Amniotic stem cell (primary cell): Measurements from ENCODE around the gene GPR152.
"Not testable (repeated sequence)": the region's sequence is repeated elsewhere in the genome, so short reads cannot be mapped to it uniquely, and the experiment has no call there.

Experiments
- DNase-seq: peaks from one replicate; lab custom pipeline; 2025; lab: John Stamatoyannopoulos, UW

The GPR152 gene

DNA sequence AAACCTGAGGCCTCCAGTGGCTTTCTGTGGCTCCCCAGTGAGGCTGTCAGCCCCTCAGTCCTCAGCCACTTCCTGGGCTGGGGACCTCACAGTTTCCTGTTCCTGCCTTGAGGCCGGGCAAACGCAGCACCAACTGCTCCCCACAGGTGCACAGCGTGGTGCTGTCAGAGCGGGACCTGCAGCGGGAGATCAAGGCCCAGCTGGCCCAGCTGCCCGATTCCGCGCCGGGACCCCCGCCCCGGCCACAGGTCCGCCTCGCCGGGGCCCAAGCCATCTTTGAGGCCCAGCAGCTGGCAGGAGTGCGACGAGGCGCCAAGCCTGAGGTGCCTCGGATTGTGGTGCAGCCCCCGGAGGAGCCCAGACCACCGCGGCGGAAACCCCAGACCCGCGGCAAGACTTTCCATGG, 43.3 kb downstream of the GPR152 start:
- DNase-seq: no peak

DNA sequence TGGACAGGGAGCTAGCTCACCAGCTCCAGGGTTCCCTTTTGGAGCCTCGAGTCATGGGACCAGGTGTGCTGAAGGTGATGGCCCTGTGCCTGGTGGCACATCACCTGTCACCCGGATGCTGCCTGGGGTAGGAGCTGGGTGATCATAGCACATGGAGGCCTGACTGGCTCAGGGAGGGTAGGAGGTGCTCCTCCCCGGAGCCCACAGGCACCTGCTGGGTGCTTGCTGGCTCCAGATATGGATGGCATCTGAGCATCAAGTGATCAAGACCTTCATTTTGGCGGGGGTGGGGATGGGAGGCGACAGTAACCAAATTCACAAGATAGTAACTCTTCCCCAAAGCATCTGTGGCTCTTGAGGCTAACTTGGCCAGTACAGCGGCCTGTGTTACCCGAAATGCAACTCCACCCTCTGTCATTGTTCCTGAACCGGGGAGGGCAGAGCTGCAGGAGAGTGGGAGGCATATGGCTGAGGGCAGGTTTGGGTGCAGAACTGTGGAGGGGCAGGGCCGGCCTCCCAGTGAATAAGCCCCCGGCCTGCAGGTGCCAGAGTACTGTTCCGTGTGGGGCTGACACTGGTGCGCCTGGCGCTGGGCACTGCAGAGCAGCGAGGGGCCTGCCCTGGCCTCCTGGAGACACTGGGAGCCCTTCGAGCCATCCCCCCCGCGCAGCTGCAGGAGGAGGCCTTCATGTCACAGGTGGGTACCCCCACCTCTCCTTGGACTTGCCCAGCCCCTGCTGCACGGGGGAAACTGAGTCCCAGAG, 43.9 kb downstream of the GPR152 start:
- no peak for DNase-seq

DNA sequence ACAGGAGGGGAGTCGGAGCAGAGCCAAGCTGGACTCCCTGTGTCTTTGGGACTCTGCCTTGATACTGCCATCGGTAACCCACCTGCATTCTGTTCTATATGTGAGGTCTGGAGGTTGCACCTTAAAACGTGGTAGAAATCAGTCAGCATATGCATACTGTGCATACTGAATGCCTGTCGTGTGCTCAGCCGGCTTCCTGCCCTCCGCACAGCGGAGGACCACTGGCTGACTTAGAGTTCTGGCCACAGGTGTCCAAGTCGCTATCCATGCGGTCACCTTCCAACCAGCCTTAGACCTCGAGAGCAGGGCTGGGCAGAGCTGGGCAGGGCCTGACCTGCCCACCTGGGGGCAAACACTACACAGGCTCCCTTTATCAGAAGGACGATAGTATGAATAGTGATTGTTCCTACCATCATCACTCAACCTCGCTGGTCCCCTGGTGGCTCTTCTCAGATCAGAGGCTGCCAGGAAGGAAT, 44.8 kb downstream of the GPR152 start:
- no peak for DNase-seq

DNA sequence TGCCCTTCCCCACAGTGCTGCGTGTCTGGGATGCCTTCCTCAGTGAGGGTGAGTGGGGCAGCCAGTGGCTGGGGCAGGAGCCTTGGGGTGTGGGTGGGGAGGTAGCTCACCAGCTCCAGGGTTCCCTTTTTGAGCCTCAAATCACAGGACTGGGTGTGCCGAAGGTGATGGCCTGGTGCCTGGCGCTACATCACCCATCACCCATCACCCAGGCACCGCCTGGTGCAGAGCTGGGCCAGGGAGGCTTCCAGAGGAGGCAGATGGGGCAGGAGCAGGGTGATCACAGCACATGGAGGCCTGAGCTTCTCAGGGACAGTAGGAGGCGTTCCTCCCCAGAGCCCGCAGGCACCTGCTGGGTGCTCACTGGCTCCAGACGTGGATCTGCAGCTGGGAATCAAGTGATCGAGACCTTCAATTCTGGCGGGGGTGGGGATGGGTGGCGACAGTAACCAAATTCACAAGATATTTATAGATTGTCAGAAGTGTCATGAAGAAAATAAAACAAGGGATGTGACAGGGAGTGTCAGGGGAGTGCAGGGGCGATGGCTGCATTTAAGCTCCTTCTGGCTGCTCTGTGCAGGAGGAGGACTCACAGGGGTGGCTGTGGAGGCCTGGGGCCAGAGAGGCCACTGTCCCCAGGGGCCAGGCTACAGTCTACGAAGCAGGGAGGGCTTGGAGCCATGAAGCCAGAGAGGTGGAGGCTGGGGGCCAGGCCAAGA, 45.4 kb downstream of the GPR152 start:
- DNase-seq: no peak

DNA sequence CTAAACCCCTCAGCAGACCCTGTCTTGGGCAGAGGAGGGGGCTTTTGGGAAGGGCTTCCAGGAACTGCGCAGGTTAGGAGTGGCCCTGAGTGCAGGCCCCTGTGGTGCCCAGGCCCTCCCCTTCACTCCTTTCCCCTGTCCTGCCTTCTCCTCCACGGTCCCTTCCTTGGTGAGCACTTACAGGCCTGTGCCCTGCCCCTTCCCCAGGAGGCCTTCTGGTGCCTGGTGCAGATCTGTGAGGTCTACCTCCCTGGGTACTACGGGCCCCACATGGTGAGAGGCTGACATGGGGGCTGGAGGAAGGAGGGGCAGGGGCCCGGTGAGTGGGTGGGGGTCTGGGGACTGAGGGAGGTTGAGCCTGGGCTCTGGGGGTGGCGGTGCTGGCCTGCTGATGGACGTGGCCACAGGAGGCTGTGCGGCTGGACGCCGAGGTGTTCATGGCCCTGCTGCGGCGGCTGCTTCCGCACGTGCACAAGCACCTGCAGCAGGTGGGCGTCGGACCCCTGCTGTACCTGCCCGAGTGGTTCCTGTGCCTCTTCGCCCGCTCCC, 46.0 kb downstream of the GPR152 start:
- DNase-seq: no peak

DNA sequence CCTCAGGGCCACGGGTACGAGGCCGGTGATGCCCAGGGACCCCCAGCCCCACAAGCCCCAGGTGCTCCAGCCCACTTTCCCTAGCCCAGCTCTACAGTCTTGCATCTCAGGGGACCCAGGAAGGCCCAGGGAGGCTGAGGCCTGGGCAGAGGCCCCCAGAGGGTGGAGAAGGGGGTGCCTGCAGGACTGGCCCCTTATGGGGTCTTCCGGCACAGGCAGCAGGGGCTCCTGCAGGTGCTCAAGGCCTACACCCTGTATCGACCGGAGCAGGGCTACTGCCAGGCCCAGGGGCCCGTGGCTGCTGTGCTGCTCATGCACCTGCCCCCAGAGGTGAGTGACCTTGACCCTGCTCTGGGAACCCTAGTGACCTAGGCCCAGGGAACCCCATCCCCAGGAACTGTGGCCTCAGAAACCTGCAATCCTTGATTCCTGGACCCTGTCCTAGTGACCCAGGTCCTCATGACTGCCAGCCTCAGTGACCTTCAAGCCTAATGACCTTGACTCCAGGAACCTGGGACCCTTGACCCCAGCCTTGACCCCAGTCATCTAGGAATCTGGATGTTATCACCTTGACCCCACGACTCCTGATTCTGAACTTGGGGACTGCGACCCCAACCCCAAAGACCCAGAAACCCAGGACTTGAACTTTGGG, 46.7 kb downstream of the GPR152 start:
- DNase-seq: no peak

DNA sequence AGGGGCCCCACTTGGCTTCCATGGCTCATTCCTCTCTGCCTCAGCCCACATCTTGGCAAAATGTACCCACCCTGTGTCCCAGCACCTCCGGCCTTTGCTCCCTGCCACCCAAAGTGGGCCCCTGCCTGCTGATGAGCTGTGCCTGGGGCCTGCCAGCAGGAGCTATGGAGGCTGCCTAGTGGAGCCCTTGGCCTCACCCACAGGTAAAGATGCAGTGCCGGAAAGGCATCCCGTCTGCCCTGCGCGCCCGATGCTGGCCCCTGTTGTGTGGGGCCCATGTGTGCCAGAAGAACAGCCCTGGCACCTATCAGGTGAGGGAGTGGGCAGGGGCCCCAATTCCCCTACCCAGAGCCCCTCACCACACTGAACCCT, 47.3 kb downstream of the GPR152 start:
- DNase-seq: no peak

DNA sequence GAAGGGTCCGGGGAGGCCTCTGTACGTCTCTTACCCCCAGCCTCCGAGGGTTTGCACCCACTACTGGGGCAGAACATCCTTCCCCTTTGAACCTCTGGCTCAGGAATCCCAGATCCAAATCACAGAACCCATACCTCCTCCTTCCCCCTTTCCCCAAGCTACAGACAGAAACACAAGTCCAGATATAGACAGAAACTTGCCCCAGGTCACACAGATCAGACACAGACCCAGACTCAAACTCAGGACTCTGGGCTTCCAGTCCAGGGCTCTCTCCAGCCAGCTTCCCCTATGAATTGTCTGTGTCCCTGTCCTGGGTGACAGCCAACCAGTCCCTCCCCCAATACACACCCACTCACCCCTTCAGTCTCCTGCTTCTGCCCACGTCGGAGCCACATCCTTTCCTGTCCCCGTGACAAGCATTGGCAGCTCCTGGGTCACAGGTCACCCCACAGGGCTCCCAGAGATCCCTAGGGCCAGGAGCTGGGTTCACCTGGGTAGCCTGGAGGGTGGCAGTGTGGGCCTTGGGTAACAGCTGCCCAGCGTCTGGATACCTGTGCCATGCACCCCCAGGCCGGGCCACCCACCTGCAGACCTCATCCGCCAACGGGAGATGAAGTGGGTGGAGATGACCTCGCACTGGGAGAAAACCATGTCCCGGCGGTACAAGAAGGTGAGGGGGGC, 47.9 kb downstream of the GPR152 start:
- no peak for DNase-seq

DNA sequence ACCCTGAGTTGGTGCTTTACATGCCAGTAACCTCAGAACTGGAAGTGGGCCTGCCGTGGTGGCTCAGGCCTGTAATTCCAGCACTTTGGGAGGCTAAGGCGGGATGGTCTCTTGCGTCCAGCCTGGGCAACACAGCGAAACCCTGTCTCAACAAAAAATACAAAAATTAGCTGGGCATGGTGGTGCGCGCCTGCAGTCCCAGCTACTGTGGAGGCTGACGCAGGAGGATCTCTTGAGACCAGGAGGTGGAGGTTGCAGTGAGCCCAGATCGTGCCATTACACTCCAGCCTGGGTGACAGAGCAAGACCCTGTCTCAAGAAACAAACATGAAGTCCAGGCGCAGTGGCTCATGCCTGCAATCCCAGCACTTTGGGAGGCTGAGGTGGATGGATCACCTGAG, 49.4 kb downstream of the GPR152 start:
- not testable (repeated sequence) for DNase-seq

DNA sequence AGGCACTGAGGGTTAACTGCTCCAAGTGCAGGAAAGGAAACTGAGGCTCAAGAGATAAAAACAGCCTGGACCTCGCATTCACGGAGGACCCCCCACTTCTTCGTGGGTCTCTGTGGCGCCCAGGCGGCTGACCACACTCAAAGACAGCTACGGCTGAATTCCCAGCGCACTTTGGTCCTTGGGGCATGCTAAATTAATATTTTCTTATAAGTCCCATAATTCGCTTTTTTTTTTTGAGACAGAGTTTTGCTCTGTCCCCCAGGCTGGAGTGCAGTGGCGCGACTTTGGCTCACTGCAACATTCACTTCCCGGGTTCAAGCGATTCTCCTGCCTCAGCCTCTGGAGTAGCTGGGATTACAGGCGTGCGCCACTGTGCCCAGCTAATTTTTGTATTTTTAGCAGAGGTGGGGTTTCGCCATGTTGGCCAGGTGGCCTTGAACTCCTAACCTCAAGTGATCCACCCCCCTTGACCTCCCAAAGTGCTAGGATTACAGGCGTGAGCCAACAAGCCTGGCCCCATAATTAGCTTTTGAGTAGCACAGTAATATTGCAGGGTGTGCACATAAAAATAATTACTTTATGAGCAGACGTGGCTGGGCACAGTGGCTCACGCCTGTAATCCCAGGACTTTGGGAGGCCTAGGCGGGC, 50.2 kb downstream of the GPR152 start:
- DNase-seq: not testable (repeated sequence)

DNA sequence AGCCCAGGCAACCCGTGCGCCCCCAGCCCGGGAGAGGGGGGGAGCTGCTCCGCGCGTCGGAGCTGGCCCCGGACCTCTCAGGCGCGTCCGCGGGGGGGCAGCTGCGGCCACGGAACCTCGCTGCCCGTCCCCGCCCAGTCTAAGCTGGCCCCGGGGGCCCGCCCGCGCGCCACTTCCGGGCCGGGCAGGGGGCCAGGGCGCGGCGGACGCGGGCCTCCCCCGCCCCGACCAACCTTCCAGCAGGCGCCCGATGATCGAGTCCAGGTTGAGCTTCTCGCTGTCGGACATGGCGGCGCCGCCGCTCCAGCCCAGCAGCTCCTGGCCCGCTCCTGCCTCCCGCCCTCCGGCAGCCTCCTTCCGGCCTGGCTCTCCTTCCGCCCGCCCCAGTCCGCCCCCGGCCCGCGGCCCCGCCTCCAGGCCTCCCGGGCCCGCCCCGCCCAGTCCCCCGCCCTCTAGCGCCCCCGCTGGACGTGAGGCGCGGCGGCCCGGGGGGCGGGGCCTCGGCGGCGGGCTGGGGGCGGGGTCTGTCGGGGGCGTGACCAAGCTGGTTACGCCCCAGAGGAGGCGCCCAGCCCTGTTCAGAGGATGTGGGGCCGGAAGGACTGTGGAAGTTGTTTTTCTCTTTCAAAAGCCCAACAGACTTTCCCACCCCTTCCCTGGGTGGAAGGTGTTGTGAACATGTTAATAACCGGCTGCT, 50.9 kb downstream of the GPR152 start, which contains the start of gene PPP1CA:
Gene PPP1CA, minus strand, starts transcription at position 364 of the 697 bp plus-strand sequence. Its CDS starts 76 bp downstream, at position 288.
- DNase-seq: peak; percentile 77
